Stimulated activated CD8-positive, alpha-beta memory T cell treated with anti-CD3 and anti-CD28 coated beads, Interleukin-12 subunit alpha, Interleukin-12 subunit beta, amount 100 ng/mL, for 24 hours (primary cell): Measurements from ENCODE around the gene SHB.

Experiments used
- DNase-seq: peaks from one replicate; pipeline ENCODE4 v3.0.0-alpha.2; 2020; ENCODE audit errors: extremely low read depth

Gene SHB

GRCh38 chr9:38024036-38024681, 44.9 kb downstream of the SHB start:
- DNase-seq, result no peak

DNA sequence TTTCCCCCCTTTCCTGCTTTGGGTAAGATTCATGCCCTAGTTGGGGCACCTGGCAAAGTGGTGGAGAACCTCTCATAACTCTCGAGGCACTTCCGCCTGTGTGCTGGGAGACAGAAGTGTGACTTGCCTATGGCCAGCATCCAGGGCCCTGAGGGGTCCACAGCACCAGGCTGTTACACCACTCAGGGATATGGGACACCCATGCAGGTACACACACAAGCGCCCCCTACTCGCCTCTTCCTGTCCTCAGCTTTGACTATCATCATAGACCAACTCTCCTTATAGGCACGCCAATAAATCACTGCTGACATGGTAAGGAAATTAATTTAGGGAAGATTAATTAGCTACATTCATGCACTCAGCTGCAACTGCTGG, 45.4 kb downstream of the SHB start:
- no peak for DNase-seq

DNA sequence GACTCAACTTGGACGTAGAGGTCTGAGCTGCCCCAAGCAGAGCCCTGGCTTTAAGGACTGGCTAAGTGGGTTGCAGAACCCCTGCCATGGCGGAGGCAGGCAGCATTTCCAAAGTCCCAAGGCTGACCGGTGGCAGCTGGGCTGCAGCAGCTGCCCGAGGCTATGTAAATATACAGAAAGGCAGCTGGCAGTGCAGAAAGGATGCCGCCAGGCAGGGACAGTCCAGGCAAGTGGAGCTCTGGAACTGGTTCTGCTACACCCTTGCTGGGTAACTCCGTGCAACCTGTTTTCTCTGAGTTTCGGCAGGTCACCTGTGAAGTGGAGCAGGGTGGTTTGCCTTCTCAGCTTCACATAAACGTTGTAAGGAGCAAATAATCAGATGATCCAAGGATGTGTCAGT, 46.0 kb downstream of the SHB start:
- no peak for DNase-seq

DNA sequence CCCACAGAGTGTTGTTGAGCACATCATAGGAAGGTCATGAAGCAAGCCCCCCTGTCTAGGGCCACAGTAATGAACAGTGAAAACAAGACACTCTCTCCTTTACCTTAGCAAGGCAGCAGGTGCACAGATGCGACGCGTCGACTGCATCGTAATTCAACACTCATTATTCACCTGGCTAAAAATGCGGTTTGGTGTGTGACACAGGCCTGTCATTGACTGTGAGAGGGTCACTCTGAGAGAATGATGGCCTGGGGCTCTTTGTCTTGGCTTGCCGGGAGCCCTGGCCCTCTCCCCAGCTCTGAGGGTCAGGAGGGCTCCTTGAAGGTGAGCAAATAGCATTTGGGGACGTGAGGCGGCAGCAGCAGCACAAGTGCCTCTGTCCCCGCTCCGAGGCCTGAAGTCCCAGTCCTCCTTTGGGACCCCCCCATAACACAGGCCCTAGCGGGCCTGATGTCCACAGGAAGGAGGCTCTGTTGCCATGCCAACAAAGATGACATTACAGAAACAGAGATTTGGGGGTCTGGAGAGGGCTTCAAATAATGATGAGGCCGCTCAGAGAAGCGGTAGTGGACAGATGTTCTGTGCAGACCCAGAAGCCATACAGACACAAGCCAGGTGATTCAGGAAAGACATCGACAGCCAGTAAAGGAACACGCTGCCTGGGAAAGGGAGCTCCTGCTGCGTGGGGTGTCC, 46.7 kb downstream of the SHB start:
- DNase-seq, result no peak

- DNase-seq, result no peak
Observed at GRCh38 chr9:38020151-38021076, 48.6 kb downstream of the SHB start.

DNA sequence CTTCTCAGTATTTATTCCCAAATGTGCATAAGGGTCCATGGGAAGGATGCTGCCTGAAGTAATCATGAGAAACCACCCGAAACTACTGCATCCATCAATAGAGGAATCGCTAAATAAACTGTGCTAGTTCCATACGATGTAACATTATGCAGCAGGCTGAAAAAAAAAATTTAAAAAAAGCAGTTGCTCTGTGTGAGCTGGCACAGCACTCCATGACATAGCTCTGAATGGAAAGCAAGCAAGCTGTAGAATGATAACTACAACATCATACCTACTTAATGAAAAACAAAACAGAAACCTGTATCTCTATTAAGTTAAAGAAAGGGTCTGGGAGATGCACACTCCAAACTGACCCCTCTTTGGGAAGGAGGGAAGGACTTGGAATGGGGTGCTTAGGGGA, 49.3 kb downstream of the SHB start:
- DNase-seq, result no peak

- DNase-seq, result no peak
Observed at GRCh38 chr9:38018958-38019602, 49.9 kb downstream of the SHB start.

- DNase-seq, result no peak
Observed at GRCh38 chr9:38018241-38018957, 50.6 kb downstream of the SHB start.

GRCh38 chr9:38017885-38018186, 51.2 kb downstream of the SHB start:
- DNase-seq, result no peak

DNA sequence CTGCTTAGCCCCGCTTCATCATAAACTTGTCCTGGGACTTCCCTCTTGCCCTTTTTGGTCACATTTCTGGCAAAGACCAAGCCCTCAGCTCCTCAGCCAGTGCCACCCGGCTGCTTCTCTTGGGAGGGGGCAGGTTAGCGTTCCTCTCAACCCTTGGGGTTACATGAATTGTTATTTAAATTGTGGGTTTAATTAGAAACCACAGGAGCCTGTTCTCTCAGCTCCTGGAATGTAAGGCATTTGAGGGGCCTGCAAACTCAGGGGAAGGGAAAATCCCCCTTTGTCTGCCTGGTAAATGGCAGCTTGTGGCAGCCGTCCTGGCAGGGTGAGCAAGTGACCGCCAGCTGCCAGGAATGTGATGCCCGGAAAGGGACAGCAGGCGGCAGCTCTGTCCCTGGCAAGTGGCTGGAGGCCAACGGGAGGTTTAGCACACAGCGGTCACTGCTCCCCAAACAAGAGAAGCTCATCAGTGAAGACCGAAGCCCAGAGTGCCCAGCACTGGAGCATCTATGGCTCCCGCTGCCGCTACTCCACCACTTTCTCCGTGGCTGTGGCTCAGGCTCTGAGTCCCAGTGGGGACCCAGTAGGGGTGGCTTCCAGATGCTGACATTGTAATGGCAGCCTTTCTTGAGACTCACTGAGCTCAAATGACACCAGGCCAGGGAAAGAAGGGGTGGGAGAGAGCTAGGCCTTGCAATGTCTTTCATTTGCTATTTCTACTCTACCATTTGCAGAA, 51.7 kb downstream of the SHB start:
- DNase-seq, result no peak

DNA sequence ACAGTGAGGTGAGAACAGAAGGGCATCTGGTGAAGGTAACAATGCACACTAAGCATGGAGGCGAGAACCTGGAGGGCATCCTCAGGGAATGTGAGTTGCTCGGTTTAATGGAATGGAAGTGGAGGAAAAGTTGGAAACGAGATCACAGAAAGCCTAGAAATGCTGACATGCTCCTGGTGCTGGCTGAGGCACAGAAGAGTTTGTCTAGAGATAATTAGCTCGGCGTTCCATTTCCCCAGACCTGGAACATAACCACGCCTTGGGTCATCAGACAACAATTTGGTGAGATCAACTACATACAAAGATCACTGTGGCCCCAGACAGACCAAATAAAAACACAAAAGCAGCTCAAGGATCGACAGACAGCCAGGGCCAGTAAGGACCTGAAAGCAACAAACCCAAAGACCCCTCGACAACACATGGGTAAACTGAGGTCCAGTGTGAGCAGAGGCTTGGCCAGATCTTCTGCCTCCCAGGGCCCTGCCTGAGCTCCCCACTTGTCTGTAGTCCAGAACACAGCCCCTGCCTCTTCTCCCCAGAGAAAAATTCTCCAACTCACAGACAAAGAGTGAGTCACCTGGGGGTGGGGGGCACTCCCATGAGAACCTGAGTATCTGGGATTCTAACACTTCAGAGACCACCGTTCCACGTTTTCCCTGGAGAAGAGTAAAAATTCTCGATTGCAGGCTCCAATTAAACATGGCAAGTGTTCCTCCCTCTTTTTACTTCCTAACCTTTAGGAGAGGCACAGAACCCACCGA, 52.5 kb downstream of the SHB start:
- DNase-seq, result no peak

DNA sequence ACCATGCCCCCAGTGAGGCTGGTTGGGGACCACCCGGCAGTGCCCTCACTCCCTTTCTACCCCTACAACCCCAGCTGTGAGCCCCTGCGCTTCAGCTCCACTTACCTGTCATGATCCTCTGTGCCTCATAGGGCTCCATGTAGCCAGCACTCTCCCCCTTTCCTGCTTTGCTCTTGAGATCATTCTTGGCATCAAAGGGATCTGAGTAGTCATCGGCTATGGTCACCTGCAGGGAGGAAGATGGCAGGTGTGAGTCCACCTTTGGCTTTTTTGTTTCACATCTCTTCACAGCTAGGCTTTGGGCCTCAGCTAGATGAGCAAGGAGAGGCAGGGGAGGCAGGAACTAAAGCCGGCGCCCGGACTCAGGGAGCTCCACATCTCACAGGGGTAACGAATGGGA, 53.1 kb downstream of the SHB start:
- DNase-seq, result no peak

- DNase-seq, result no peak
Observed at GRCh38 chr9:38015266-38015665, 53.8 kb downstream of the SHB start.

GRCh38 chr9:38012767-38013450, 56.1 kb downstream of the SHB start:
- no peak for DNase-seq

- no peak for DNase-seq
Observed at GRCh38 chr9:38011991-38012390, 57.0 kb downstream of the SHB start.

DNA sequence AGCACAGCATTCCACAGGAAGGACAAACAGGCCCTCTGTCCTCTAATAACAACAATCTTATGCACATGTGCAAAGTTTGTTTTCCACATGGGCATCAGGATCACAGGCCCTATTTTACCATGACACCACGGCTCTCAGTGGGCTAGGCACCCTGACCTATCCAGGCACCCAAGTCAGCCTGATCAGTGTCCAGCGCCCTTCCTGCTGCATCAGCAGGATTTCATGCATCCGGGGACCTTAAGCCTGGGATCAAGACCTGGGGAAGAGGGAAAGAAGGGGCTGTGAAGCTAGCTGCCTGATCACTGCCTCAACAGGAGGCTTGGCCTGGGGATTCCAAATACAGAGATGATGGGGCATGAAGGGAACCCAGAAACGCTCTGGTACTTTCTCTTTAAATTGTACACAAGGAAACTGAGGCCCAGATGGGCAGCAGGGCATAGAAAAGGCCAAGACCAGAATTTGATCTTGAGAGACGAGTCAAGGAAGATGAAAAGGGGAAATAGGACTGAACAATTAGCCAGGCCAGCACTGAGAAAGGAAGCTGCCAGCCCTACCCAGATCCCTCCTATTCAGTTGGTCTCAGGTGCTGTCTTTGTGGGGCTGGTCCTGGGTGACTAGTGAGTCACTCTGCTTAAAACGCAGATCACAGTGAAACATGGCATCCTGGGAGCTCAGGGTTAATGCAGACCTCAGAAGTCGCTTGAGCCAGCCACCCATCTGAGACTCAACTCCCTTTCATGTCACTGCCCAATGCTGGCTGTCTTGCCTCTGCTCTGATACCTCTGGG, 57.9 kb downstream of the SHB start:
- DNase-seq, result no peak

- no peak for DNase-seq
Observed at GRCh38 chr9:38009990-38010389, 59.0 kb downstream of the SHB start.

DNA sequence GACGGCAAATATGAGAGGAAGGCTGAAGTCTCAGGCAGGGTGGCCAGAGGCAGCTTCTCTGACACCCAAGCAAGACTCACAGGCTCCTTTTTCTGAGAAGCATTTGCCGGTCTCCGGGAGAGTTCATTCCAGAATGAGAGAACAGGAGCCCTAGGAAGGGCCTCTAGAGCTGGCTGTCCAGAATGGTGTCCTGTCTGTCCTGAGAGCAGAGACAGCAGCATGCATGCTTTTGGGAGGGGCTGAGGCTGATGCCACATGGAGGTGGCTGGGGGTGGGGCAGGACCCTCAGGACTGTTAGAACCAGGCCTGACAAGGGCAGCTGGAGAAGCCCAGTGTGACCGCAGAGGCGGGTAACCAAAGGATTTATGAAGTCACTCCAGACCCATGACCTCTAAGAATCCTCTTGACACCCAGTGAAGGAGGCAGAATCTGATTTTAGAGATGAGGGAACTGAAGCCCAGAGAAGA, 60.0 kb downstream of the SHB start:
- DNase-seq, result no peak
